GM21717 (cell line): Measurements from ENCODE around the gene DNAJA3.

Experiments
- ATAC-seq: cut with Tn5 transposase; IDR thresholded peaks from one replicate; pipeline ENCODE4 v1.9.1; 2021; ENCODE audit warnings: mild to moderate bottlenecking, moderate library complexity; ENCODE audit not compliant: unreplicated experiment

The DNAJA3 gene

DNA sequence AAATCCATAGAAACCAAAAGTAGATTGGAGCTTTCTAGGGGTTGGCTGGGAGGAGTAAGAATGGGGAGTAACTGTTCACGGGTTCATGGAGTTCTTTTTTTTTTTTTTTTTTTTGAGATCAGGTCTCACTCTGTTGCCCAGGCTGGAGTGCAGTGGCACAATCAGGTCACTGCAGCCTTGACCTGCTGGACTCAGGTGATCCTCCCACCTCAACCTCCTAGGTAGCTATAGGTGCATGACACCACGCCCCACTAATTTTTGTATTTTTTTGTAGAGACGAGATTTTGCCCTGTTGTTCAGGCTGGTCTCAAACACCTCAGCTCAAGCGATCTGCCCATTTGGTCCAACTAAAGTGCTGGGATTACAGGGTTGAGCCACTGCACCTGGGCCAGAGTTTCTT lies 47.2 kb downstream of the DNAJA3 start:
- no peak for ATAC-seq

DNA sequence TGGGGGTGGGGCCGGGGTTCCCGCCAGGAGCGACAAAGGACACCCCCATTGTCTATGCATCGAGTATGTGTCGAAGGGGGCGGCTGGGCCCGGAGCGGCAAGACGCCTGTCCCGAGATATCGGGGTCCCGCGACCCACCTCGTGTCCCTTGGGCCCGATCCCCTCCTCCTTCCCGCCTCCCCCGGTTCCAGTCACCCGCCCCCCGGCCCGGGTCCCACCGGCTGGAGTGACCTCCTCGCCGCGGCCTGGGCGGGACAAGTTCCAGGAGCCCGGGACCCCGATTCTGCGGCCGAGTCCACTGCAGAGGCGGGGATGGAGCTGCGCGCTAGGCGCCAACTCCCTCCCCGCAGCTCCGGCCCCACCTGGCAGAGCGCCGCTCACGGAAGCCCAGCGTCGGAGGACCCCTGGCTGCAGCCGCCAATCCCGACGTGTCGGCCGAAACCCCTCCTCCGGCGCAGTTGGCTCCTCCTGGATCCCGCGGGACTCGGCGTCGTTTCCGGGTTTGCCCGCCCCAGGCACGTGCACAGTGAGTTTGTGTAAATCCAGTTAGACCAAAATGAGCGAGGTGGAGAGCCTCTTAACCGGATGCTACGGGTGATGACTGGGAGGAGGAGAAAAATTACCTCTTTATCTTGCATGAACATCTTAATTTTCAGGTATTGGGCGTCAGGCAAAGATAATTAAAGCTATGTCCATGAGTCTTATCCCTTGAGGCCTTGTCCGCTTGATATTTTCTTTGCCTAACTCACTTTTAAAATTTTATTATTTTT lies 48.7 kb downstream of the DNAJA3 start, which contains the start of gene NMRAL1:
TSS of gene NMRAL1 (minus strand) at position 434 of the 770 bp plus-strand sequence. CDS start 493 bp downstream, outside the sequence.
- peak; percentile 46 for ATAC-seq

DNA sequence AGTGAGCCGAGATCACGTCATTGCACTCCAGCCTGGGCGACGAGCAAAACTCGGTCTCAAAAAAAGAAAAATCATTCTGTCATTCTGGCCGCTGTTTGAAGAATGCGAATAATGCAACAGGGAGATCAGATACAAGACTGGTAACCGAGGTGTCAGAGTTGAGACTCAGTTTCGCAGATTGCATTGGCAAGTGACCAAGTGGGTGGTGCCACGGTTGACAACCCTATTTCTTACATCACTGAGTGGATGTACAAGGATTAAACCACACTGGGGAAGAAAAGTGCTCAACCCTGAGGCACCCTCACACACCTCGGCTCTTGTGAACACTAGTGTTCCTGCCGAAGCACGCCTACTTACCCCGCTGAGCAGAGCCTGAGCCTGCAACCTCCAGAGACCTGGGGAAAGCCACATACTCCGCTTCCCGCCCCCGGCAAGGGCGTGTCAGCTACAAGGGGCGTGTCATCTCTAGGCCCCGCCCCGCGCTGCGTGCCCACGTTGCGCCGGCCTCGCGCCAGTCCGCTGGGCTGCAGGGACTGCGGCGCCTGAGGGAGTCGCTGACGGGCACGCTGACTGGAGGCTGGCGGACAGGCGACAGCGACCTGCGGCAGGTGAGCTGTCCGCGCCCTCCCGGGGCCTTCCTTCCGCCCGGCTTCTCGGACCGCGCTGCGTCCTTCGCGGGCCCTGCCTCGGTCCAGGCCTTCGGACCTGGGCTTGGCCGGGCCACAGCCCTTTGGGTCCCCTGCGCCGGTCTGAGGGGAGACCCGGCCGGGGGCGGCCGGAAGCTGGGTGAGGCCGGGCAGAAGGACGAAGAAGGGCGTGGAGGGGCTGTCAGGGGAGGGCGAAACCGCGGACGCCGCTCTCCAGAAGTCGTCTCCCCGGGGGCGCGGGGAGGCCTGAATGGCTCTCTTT lies 50.5 kb downstream of the DNAJA3 start, which contains the start of gene HMOX2:
TSS of gene HMOX2 (plus strand) at position 519 of the 909 bp plus-strand sequence. CDS start 29,127 bp downstream, outside the sequence.
- peak; percentile 73 for ATAC-seq

DNA sequence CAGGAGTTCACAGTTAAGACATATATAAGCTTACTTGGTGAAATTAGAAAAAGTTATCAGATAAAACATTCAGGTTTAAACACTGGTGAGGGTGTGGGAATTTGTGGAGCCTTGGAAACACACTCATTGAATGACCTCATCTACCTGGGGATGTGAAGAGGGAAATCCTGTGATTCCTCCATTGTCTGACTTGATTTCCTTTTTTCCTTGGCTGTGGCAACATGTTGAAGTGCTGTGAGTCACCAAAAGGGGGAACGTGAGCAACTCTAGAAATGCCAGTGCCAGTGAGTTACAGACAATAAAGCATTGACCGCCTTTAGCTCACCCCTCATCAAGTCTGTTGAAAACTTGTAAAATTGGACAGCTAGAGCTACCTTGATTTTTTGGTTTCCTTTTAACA lies 52.3 kb downstream of the DNAJA3 start:
- ATAC-seq, result no peak

DNA sequence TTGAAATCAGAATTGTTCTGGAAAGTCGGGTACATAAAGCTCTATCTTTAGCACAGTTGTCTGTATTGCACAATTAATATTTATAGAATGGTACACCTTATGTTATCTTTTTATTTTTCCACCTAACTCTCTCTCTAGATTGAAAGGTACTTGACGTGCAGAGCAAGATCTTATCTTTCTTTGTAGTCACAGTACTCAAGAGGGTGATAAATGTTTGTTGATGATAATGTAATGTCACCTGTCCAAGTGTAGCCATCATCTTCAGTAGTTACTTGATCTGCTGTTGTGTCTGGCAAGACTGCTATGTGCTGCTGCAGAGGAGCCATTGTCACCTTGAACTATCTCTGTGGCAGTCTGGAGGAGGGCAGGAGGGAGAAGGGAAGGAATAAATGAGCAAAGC lies 55.9 kb downstream of the DNAJA3 start:
- ATAC-seq, result no peak

DNA sequence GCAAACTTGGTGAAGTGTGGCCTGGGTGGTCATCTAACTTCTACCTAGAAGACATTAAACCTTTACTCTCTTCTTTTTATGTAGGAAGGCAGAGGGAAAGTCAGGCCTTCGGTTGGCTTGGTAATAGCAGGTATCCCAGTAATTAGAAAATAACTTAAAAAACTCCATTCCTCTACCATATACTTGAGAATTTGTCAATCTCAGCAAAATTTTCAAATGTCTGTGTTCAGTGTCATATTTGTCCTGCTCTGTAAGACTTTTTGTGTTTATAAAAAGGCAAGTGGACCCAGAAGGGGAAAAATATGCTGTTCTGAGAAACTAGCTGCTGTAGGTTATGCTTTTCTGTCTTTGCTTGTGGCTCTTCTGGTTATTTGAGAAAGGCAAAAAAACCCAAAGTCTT lies 56.3 kb downstream of the DNAJA3 start:
- ATAC-seq, result no peak

DNA sequence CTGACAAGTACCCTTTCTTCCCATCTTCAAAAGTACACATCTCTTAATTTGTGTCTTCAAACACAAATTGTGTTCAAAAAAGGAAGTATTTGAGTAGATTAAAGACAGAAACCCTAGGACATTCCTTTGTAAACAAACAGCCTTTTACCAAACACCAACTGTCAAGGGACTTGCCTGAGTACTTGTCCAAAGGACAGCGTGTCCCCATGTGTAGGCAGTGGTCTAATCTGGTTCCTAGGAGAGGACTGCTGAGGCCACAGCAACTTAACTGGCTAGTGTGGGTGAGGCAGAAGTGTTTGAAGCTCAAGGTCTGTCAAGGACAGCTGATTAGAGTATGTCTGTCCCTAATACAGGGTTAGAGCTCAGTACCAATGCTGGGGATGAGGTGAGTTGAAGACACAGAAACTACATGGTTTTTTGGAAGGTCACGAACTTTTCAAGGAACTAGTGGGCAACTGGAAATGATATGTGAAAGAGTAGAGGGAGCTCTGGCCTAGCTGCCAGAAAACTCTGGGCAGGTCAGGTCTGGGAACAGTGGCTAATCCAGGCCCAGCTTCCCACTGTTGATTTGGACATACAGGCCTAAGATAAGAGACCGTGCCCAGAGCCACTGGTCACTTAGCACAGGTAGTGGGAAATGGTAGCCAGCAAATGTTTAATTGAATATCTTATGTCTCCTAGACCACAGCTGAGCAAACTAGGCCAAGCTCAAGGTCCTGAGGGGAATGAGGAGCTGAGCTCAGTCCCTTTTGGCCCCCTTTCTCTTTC lies 60.6 kb downstream of the DNAJA3 start:
- ATAC-seq, result no peak

DNA sequence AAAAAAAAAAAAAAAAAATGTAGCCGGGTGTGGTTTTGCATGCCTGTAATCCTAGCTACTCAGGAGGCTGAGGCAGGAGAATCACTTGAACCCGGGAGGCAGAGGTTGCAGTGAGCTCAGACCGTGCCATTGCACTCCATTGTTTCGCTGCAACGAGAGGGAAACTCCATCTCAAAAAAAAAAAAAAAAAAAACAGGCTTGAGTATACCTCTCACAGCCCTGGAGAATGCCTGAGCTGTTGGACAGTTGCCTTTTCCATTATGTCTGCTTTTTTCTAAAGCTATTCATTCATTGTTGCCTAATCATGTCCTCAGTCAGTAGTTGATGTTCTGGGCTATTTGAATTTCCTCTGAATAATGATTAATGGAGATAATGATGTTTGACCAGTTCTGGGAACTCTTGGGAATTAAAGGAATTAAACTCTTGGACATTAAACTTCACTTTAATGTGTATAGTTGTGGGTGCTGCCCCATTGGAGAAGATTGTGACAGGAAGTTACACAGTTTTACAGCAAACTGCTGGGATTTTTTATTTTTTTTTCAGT lies 62.4 kb downstream of the DNAJA3 start:
- ATAC-seq, result no peak

DNA sequence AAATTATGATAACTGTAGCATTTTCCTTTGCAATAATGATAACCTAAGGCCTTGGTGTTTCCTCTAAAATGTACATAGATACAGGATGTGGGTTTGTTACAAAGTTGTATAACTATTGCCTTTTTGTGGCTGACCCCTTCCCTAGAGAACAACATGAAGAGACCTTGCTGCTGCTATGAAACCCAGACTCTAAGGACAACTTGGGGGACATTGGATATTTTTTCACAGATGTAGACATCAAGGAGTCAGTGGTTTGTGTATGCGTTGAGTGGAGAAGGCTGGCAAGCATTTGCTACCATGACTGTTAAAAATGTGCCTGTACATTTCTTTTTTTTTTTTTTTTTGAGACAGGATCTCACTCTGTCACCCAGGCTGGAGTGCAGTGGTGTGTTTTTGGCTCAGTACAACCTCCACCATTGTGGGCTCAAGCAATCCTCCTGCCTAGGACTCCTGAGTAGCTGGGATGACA lies 62.9 kb downstream of the DNAJA3 start:
- no peak for ATAC-seq

DNA sequence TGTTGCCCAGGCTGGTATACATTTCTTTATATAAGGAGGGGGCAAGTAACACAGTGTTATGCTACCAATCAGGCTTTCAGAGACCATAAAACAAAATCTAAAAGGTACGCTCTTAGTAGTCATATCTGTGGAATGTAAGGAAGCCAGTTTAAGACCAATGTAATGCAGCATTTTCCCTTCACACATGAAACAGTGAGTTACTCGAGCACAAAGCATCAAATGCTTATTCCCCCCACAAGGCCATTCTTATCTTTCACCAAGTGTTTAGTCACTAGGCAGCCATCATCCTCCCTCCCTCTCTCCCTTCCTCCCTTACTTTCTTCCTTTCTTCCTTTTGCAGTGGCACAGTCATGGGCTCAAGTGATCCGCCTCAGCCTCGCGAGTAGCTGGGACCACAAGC lies 63.4 kb downstream of the DNAJA3 start:
- no peak for ATAC-seq

DNA sequence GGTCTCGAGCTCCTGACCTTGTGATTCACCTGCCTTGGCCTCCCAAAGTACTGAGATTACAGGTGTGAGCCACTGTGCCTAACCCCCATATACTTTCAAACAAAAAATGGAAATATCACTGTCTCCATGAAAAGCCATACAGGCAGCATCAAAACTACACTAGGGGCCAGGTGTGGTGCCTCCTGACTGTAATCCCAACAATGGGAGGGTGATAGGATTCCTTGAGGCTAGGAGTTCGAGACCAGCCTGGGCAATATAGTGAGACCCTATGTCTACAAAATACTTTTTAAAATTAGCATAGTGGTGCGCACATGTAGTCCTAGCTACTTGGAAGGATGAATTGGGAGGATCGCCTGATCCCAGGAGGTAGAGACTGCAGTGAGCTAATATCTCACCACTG lies 66.2 kb downstream of the DNAJA3 start:
- ATAC-seq, result no peak

DNA sequence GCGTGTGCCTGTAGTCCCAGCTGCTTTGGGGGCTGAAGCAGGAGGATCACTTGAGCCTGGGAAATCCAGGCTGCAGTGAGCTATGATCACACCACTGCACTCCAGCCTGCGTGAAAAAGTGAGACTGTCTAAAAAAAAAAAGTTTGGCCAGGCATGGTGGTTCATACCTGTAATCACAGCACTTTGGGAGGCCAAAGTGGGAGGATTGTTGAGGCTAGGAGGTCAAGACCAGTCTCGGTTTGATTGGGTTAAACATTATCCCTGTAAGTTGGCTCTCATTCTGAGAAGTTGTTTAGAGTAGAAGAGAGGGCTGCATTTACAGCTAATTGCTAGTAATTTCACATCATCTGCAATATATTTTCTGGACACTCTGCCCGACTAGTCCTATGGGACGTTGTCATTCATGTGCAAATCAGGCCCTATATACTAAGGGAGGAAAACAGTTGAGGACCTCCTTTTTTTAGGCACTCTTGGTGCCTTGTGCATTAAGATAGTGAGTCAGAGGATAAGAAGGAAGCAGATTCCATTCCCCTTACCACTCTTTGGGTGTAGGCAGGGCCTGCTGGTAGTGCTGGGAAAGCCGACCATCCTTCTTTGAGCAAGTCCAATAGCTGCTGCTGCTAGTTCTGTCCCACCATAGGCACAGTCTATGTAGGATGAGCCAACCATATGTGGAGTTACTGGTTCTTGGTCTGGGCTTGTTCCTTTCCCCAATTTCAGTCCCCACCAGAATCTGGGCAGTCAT lies 69.2 kb downstream of the DNAJA3 start:
- ATAC-seq, result no peak

DNA sequence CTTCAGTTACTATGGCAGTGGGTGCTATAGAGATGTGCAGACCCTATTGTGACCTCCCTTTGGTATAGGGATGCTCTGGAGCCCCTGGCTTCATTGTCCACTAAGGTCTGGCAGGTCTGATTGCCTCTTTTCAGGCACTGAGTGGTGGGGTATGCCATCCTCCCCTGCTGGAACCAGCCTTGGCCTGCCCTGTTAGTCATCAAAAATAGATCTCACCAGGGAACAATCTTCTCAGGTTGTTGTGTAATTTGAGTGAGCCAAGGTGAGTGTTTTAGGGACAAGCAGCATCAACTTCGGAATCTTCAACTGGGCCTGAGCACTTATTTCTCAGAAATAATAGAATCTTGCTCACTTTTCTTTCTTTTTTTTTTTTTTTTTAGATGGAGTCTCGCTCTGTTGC lies 70.1 kb downstream of the DNAJA3 start:
- no peak for ATAC-seq

DNA sequence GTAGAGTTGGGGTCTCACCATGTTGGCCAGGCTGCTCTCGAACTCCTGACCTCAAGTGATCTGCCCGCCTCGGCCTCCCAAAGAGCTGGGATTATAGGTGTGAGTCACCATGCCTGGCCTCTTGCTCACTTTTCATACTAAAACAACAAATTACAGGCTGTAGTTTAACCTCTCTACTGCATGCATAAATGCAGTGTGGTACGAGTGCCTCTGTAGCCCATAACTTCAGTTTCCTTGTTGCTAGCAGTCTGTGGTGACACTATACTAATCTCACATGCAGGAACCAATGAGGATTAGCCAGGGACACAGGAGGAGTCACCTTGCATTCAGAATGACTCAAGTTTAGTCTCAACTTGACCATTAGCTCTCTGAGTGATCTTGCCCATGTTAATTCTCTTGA lies 70.6 kb downstream of the DNAJA3 start:
- ATAC-seq, result no peak

DNA sequence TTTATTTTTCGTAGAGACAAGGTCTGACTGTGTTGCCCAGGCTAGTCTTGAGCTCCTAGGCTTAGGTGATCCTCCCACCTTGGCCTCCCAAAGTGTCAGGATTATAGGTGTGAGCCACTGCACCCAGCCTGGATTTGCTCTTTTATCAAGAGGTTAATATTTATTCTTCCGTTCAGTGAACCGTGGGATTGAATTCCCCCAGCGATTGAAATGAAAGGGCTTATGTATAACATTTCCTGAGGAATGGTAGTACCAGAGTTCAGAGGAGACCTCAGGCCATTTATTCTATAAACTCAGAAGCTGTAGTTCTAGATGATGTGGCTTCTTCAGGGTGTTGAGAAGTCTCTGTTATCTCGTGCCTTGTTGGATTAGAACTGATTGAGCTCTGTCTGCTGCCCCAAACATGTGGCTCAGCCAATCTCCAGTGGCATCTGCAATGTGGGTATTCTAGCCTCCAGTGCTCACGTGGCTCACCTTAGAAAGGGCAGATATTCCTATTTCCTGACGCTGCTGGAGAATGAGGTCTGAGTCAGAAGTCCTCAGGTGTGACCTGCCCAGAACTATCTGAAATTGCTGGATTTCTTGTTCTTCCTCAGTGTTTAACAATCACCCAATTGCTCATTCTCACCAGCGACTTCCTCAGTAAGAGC lies 73.0 kb downstream of the DNAJA3 start:
- ATAC-seq, result no peak

DNA sequence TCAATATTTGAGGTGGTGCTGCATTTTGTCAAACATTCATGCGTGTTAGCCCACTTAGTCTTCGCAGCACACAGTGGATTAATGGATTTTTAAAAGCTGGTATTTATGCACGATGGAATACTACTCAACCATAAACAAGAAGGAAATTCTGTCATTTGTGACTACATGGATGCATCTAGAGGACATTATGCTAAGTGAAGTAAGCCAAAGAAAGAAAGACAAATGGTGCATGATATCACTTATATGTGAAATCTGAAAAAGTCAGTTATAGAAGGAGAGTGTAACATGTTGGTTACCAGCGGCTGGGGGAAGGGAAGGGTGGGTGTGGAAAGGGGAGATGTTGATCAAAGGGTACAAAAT lies 73.5 kb downstream of the DNAJA3 start:
- ATAC-seq, result no peak

DNA sequence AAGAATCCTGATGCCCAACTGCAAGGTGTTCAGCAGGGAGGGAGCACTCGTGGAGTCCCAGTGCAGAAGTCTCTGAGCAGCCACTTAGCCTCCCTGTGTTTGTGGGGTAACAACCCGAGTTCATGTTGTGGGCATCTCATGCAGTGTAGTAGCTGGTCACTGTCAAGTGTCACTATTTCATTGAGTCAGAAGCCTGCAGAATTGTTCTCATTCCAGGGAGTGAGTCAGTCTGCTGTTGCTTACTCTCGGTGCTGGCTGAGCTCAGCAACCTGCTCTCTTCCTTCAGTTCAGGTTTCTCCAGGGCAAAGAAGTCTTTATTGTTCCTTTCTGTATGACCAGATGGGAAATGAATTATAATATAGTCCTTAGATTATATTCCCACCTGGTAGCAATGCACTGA lies 74.6 kb downstream of the DNAJA3 start:
- ATAC-seq, result no peak

DNA sequence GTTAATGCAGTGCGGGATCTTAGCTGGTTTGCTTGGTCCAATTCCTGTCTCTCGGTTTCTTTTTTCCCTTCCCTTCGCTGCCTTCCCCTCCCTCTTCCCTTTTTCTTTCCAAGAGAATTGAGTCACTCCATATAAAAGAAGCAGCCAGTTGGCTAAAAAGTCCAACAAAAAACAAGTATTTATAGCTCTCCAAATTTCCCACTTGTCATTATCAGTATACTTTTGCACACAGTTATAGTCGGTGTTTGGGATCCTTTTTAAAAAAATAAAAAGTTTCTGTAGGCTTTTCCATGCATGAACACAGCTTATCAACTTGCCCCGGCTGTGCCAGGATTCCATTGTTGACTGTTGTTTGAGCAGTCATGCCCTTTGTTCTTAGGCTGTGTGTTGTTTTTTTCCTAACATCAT lies 75.4 kb downstream of the DNAJA3 start:
- no peak for ATAC-seq

DNA sequence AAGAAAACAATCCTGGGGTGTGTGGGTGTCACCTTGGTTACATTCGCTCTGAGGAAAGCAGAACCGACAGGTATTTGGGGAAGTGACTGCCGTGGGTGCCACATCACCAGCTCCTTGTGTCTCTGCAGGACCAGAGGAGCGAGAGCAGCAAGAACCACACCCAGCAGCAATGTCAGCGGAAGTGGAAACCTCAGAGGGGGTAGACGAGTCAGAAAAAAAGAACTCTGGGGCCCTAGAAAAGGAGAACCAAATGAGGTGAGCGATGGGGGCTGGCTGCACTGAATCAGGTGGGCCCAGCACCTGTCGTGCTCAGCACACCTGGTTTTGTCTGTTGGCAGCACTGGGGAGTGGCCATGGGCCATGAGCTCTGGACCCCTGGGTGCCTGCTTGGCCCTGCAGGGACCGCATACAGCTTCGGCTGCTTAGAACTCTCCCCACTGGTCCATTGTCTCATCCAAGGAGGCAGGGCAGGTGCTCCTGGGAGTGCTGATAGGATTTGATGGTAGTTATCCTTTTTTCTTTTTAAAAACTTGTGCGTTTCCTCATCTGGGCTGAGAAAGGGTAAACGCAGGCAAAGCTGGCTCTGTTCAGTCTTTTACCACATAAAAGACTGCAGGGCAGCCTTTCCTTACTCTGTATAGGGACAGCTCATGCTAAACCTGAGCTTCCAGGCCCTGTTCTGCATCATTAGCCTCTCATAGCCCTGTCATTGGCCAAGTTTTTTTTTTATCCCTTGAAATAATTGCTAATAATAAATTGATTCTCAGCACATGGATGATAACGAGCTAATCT lies 79.9 kb downstream of the DNAJA3 start:
- peak; percentile 74 for ATAC-seq
